OCI-LY1 (cell line): ENCODE data around the gene CHCHD6.

Source experiments
- EZH2 ChIP-seq: fragments of 200-600 bp; sonication (generic), shearing (Covaris generic); IDR thresholded peaks from 2 replicates; pipeline ENCODE4 v1.8.0; 2017; ENCODE audit warnings: borderline replicate concordance, mixed run types, mild to moderate bottlenecking, antibody characterized with exemption, low read length, moderate library complexity, mixed read lengths
- TF ChIP-seq, protein P1 (sequence below): fragments of 200-600 bp; sonication (generic), shearing (Covaris generic); IDR thresholded peaks from 2 replicates; pipeline ENCODE4 v1.5.1; 2017; ENCODE audit warnings: mild to moderate bottlenecking, antibody characterized with exemption, low read length, moderate library complexity, mixed read lengths

DNA sequence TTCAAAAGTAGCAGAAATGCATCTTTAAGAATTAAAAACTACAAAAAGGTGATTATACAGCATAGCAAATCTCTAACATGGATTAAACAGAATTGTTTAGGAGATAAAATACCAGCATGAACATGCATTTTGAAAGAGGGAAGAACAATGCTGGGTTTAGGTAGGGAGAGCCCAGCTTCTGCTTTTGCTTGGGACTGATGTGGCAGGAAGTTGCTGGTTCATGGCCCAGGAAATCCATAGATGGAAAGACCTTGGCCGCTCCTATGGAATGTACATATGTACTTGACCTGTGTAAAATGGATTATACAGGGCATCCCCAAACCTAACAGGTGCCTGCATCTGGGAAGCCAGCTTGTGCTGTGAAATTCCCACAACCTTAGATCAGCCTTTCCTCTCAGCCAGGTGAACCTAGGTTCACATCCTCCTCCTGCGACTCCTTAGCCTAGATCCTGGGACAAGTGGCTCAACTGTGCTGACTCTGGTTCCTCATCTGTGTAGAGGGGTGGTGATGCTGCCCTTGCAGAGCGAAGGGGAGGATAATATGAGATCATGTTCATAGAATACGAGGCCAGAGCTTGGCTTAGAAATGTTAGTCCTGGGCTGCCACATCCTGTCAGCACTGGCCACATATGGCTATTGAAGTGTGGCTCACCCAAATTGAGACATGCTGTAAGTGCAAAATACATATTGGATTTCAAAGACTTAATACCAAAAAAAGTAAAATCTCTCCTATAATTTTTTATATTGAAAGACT, 231.9 kb downstream of the CHCHD6 start:
- TF ChIP-seq, protein P1, sequence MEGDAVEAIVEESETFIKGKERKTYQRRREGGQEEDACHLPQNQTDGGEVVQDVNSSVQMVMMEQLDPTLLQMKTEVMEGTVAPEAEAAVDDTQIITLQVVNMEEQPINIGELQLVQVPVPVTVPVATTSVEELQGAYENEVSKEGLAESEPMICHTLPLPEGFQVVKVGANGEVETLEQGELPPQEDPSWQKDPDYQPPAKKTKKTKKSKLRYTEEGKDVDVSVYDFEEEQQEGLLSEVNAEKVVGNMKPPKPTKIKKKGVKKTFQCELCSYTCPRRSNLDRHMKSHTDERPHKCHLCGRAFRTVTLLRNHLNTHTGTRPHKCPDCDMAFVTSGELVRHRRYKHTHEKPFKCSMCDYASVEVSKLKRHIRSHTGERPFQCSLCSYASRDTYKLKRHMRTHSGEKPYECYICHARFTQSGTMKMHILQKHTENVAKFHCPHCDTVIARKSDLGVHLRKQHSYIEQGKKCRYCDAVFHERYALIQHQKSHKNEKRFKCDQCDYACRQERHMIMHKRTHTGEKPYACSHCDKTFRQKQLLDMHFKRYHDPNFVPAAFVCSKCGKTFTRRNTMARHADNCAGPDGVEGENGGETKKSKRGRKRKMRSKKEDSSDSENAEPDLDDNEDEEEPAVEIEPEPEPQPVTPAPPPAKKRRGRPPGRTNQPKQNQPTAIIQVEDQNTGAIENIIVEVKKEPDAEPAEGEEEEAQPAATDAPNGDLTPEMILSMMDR, result no peak
- no peak for TF ChIP-seq EZH2
